OCI-LY1 (cell line): ENCODE measurements around the gene ANKH.

Experiments
- H2AFZ ChIP-seq: fragments of 200-600 bp; sonication (generic), shearing (Covaris generic); 2 replicates; pipeline ENCODE4 v1.6.0; 2014; ENCODE audit warnings: antibody characterized with exemption, mild to moderate bottlenecking, low read length
- H3F3A ChIP-seq: fragments of 200-600 bp; sonication (generic), shearing (Covaris generic); 2 replicates; pipeline ENCODE4 v1.6.0; 2014; ENCODE audit warnings: mild to moderate bottlenecking, antibody characterized with exemption, low read length, moderate library complexity; ENCODE audit not compliant: insufficient read depth
- H3K27ac ChIP-seq: fragments of 200-600 bp; sonication (generic); 2 replicates; pipeline ENCODE4 v1.5.1; 2014; ENCODE audit warnings: low read length, mixed run types, mild to moderate bottlenecking, low read depth; ENCODE audit not compliant: poor library complexity, severe bottlenecking
- H3K27me3 ChIP-seq: fragments of 200-600 bp; sonication (generic); 2 replicates; pipeline ENCODE4 v1.6.0; 2014; ENCODE audit warnings: antibody characterized with exemption, mild to moderate bottlenecking, low read length, moderate library complexity; ENCODE audit not compliant: insufficient read depth
- H3K36me3 ChIP-seq: fragments of 200-600 bp; sonication (generic); 2 replicates; pipeline ENCODE4 v1.6.1; 2014; ENCODE audit warnings: mild to moderate bottlenecking, antibody characterized with exemption, low read length, moderate library complexity, mixed read lengths; ENCODE audit not compliant: insufficient read depth
- H3K4me1 ChIP-seq: fragments of 200-600 bp; sonication (generic); 2 replicates; pipeline ENCODE4 v1.5.1; 2014; ENCODE audit warnings: mild to moderate bottlenecking, low read length, moderate library complexity; ENCODE audit not compliant: insufficient read depth, severe bottlenecking
- H3K4me2 ChIP-seq: fragments of 200-600 bp; sonication (generic), shearing (Covaris generic); 2 replicates; pipeline ENCODE4 v1.6.1; 2014; ENCODE audit warnings: low read length
- H3K4me3 ChIP-seq: fragments of 200-600 bp; sonication (generic); 2 replicates; pipeline ENCODE4 v1.5.1; 2014; ENCODE audit warnings: low read length, low read depth, mild to moderate bottlenecking, mixed read lengths; ENCODE audit not compliant: poor library complexity, severe bottlenecking
- H3K79me2 ChIP-seq: fragments of 200-600 bp; shearing (Covaris generic); 2 replicates; pipeline ENCODE4 v1.6.1; 2016; ENCODE audit warnings: mixed run types, low read length, mixed read lengths; ENCODE audit not compliant: insufficient read depth
- H3K9ac ChIP-seq: fragments of 200-600 bp; sonication (generic), shearing (Covaris generic); 2 replicates; pipeline ENCODE4 v1.6.1; 2014; ENCODE audit warnings: mild to moderate bottlenecking, low read length, mixed read lengths
- H3K9me2 ChIP-seq: fragments of 200-600 bp; sonication (generic), shearing (Covaris generic); 2 replicates; pipeline ENCODE4 v1.6.1; 2014; ENCODE audit warnings: low read depth, mild to moderate bottlenecking, low read length, mixed read lengths
- H3K9me3 ChIP-seq: fragments of 200-600 bp; shearing (Covaris generic); 2 replicates; pipeline ENCODE4 v1.6.1; 2014; ENCODE audit warnings: low read length, mixed read lengths
- H4K20me1 ChIP-seq: fragments of 200-600 bp; sonication (generic), shearing (Covaris generic); 2 replicates; pipeline ENCODE4 v1.6.0; 2016; ENCODE audit warnings: mild to moderate bottlenecking, low read length; ENCODE audit not compliant: insufficient read depth
- EZH2 ChIP-seq: fragments of 200-600 bp; sonication (generic), shearing (Covaris generic); IDR thresholded peaks from 2 replicates; pipeline ENCODE4 v1.8.0; 2017; ENCODE audit warnings: borderline replicate concordance, mixed run types, mild to moderate bottlenecking, antibody characterized with exemption, low read length, moderate library complexity, mixed read lengths
- TF ChIP-seq, protein P1 (sequence below): fragments of 200-600 bp; sonication (generic), shearing (Covaris generic); IDR thresholded peaks from 2 replicates; pipeline ENCODE4 v1.5.1; 2017; ENCODE audit warnings: mild to moderate bottlenecking, antibody characterized with exemption, low read length, moderate library complexity, mixed read lengths

Gene ANKH

DNA sequence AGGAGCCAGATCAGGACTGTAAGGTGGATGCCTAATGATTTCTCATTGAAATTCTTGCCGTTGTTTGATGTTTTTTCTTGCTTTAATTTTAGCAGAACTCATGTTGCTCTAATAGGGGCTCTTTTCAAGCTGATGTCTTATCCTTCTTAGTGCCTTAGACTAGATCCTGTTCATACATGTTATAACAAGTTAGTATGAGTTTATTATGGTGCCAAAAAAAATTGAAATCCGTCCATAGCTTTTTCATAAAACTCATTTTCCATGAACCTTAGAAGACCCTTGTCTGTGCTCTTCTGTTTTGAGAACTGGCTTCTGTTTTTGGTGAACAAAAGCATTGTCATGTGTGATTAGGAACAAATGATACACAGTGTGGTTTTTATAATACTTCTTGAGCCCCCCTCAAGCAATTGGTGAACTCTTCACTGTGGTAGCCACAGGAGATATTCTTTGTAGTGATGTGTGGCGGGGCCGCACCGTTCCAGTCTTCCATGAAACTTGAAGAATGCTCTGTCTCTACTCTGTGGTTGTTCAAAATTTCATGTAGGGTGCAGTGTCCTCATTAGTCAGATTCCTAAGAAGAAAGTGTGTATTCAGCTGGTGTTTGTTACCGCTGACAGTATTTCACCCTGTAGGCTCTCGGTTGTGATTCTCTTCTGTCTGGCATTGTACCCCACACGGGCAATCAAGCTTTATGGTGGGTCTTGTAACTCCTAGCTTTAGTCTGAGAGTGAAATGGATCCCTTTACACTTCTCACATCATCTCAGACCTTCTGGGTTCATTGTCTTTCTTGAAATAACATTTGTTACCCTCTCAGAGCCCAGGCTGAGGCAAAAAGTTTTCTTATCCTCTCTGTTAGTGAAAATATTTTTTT is 196.4 kb downstream of the ANKH start:
- H3K4me2 ChIP-seq = peak overlapping the region; percentile 62
- H4K20me1 ChIP-seq = no peaks in the 10 kb centered on the region
- peak overlapping the region; percentile 78 for H3K27ac ChIP-seq
- H2AFZ ChIP-seq = no peak overlapping the region
- no peak for TF ChIP-seq EZH2
- TF ChIP-seq, protein P1, sequence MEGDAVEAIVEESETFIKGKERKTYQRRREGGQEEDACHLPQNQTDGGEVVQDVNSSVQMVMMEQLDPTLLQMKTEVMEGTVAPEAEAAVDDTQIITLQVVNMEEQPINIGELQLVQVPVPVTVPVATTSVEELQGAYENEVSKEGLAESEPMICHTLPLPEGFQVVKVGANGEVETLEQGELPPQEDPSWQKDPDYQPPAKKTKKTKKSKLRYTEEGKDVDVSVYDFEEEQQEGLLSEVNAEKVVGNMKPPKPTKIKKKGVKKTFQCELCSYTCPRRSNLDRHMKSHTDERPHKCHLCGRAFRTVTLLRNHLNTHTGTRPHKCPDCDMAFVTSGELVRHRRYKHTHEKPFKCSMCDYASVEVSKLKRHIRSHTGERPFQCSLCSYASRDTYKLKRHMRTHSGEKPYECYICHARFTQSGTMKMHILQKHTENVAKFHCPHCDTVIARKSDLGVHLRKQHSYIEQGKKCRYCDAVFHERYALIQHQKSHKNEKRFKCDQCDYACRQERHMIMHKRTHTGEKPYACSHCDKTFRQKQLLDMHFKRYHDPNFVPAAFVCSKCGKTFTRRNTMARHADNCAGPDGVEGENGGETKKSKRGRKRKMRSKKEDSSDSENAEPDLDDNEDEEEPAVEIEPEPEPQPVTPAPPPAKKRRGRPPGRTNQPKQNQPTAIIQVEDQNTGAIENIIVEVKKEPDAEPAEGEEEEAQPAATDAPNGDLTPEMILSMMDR = no peak
- no peaks in the 10 kb centered on the region for H3F3A ChIP-seq
- H3K4me3 ChIP-seq = peak overlapping the region; percentile 31
- H3K9me3 ChIP-seq = no peaks in the 10 kb centered on the region
- peaks cover 29% of the 10 kb centered on the region for H3K36me3 ChIP-seq
- peaks cover 63% of the 10 kb centered on the region for H3K4me1 ChIP-seq
- peaks cover 47% of the 10 kb centered on the region for H3K79me2 ChIP-seq
- no peaks in the 10 kb centered on the region for H3K9me2 ChIP-seq
- no peaks in the 10 kb centered on the region for H3K27me3 ChIP-seq
- peak overlapping the region; percentile 46 for H3K9ac ChIP-seq

DNA sequence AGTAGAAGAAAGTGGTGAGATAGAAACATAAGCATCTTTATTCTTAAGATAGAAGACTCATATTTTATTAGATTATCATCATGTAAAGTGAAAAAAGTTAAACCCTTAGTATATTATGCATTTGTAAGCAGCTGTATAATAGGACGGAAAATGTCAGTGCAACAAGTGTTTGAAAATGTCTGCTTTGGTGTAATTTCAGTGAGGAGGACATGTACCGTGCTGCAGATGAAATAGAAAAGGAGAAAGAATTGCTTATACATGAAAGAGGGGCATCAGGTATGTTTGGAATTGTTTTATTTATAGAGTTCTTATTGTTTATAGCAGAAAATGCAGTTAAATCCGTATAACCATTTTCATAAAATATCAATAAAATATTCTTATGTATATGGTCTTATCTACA is 198.1 kb downstream of the ANKH start:
- H3K4me3 ChIP-seq = no peak overlapping the region
- no peaks in the 10 kb centered on the region for H3K27me3 ChIP-seq
- H3K9me2 ChIP-seq = no peaks in the 10 kb centered on the region
- peak overlapping the region; percentile 0; the same call in 1 of the 2 replicates for H3K4me2 ChIP-seq
- H4K20me1 ChIP-seq = no peaks in the 10 kb centered on the region
- H2AFZ ChIP-seq = no peak overlapping the region
- no peak overlapping the region for H3K27ac ChIP-seq
- peaks cover 19% of the 10 kb centered on the region for H3K36me3 ChIP-seq
- no peaks in the 10 kb centered on the region for H3K9me3 ChIP-seq
- TF ChIP-seq EZH2 = no peak
- TF ChIP-seq, protein P1 = no peak
- no peak overlapping the region; the same call in 1 of the 2 replicates for H3K9ac ChIP-seq
- H3K4me1 ChIP-seq = peaks cover 80% of the 10 kb centered on the region
- H3K79me2 ChIP-seq = peaks cover 65% of the 10 kb centered on the region
- H3F3A ChIP-seq = no peaks in the 10 kb centered on the region

DNA sequence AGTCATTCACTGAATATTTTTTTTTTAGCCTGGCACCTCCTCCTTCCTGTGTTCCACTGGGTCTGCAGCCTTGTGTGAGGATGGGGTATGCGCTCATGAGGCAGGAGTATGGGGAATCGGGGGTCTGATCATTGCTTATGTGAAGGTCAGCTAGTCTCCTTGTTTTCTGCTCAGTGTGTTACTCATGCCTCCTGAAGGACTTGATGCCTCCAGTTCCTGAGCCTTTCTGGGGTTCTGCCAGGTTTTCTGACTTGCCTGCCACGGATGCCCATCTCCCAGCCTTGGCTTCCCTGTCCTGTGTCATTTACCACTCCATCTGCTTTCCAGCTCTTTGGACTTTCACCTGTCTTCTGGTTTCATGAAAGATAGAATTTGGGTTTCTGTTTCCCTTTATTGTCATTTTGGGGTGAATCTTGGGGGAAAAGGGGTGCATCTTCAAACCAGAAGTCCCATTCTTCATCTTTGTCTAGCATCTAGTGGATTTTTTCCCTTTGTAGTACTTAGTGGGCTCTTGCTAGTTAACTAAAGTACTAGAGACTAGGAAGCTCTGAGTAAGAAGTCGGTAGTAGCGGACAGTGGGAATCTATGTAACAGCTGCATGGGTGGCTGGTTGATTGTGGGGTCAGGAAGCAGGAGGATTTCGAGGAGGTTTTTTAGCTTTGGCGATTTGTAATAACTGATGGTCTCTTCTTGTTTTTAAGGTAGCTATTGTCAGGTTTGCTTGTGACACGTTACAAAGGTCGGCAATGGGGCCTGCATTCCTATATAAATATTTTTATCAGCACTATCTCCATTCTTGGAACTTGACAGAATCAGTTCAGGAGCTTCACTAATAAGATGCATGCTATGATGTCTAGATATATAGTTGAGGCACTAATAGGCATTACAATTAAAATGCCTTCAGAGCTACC is 198.8 kb downstream of the ANKH start:
- H4K20me1 ChIP-seq = no peaks in the 10 kb centered on the region
- H3F3A ChIP-seq = no peaks in the 10 kb centered on the region
- peaks cover 87% of the 10 kb centered on the region for H3K4me1 ChIP-seq
- TF ChIP-seq, protein P1 = no peak
- TF ChIP-seq EZH2 = no peak
- peaks cover 15% of the 10 kb centered on the region for H3K36me3 ChIP-seq
- no peaks in the 10 kb centered on the region for H3K9me3 ChIP-seq
- H2AFZ ChIP-seq = no peak overlapping the region
- H3K4me2 ChIP-seq = peak overlapping the region; percentile 40; the same call in 1 of the 2 replicates
- no peaks in the 10 kb centered on the region for H3K27me3 ChIP-seq
- peak overlapping the region; percentile 5; the same call in 1 of the 2 replicates for H3K9ac ChIP-seq
- H3K79me2 ChIP-seq = peaks cover 65% of the 10 kb centered on the region
- peak overlapping the region; percentile 40 for H3K27ac ChIP-seq
- H3K4me3 ChIP-seq = peak overlapping the region; percentile 25
- H3K9me2 ChIP-seq = no peaks in the 10 kb centered on the region
